GM12878 (cell line): Measurements from ENCODE around the gene CAVIN2. TPM values are rescaled to one million over a fixed set of nuclear protein-coding genes. Genes with fewer than 3 reads are reported as not detected.

Source experiments
- ATAC-seq: fragments of 200-7000 bp; cut with Tn5 transposase; 3 replicates; pipeline ENCODE4 v1.9.1; 2020; ENCODE audit warnings: mild to moderate bottlenecking, moderate library complexity
- BruUV-seq: library from RNA; stranded (reverse); fragments of 400-500 nt; replicated peaks from 2 replicates; lab custom pipeline; 2021; lab: Mats Ljungman, UMichigan
- CTCF ChIA-PET: fragments of 300-600 bp; sonication (Branson Sonifier 250); formaldehyde crosslinking; extraction: SDS; loops from one replicate; lab custom pipeline; 2021; ENCODE audit warnings: inconsistent platforms; lab: Yijun Ruan, JAX
- POLR2A ChIA-PET: fragments of 350-600 bp; formaldehyde crosslinking; extraction: SDS; loops from one replicate; lab custom pipeline; 2021; ENCODE audit warnings: inconsistent platforms; lab: Charles Lee
- RAD21 ChIA-PET: fragments of 300-600 bp; sonication (Branson Sonifier 250); formaldehyde crosslinking; loops from one replicate; lab custom pipeline; 2023; ENCODE audit warnings: antibody characterized with exemption; ENCODE audit not compliant: unreplicated experiment; lab: Charles Lee
- SMC1A ChIA-PET: fragments of 300-600 bp; sonication (Branson Sonifier 250); formaldehyde crosslinking; loops from one replicate; lab custom pipeline; 2023; ENCODE audit not compliant: unreplicated experiment, uncharacterized antibody; lab: Charles Lee
- DNase-seq: peaks from one replicate; pipeline ENCODE4 v3.0.0-alpha.2; 2011; ENCODE audit warnings: low read depth, low spot score
- FAIRE-seq: peaks from 3 replicates; lab custom pipeline; 2011; peaks lifted over from hg19 to GRCh38; lab: Jason Lieb, UNC
- H2AFZ ChIP-seq: 2 replicates; pipeline ENCODE4 v1.6.0; 2011; ENCODE audit warnings: low read depth, low read length, control low read depth; ENCODE audit not compliant: control insufficient read depth
- H3K27ac ChIP-seq: 2 replicates; pipeline ENCODE4 v1.5.1; 2011; ENCODE audit warnings: control low read depth; ENCODE audit not compliant: control insufficient read depth, insufficient read depth
- H3K27me3 ChIP-seq, 2 experiments: replicated peaks in 1 of 2; 2 replicates each; pipeline versions ENCODE4 v1.6.0 to v1.6.1; 2011; ENCODE audit warnings: low read length in 1 of 2; ENCODE audit not compliant: control insufficient read depth in 2 of 2, insufficient read depth in 2 of 2
- H3K36me3 ChIP-seq, 2 experiments: 2 replicates each; pipeline ENCODE4 v1.5.1; 2011; ENCODE audit warnings: low read length in 1 of 2; ENCODE audit not compliant: control insufficient read depth in 2 of 2, insufficient read depth in 2 of 2
- H3K4me1 ChIP-seq: 2 replicates; pipeline ENCODE4 v1.6.1; 2011; ENCODE audit warnings: mild to moderate bottlenecking, low read length, moderate library complexity, mixed read lengths; ENCODE audit not compliant: control insufficient read depth, insufficient read depth
- H3K4me2 ChIP-seq: 2 replicates; pipeline ENCODE4 v1.6.0; 2011; ENCODE audit warnings: control low read depth; ENCODE audit not compliant: control insufficient read depth, insufficient read depth
- H3K4me3 ChIP-seq: fragments of 200-600 bp; sonication (generic); 2 replicates; pipeline ENCODE4 v1.5.1; 2016
- H3K79me2 ChIP-seq: 2 replicates; pipeline ENCODE4 v1.6.0; 2011; ENCODE audit warnings: low read length; ENCODE audit not compliant: control insufficient read depth, insufficient read depth
- H3K9ac ChIP-seq: 2 replicates; pipeline ENCODE4 v1.8.0; 2011; ENCODE audit warnings: low read length, control low read depth, mixed read lengths; ENCODE audit not compliant: control insufficient read depth, insufficient read depth
- H3K9me3 ChIP-seq: replicated peaks from 3 replicates; pipeline ENCODE4 v1.5.1; 2011; ENCODE audit warnings: mild to moderate bottlenecking, low read length; ENCODE audit not compliant: control insufficient read depth, insufficient read depth
- H4K20me1 ChIP-seq: 2 replicates; pipeline ENCODE4 v1.6.0; 2011; ENCODE audit not compliant: control insufficient read depth, insufficient read depth
- MYB ChIP-seq: fragments of 150-350 bp; IDR thresholded peaks from 2 replicates; pipeline ENCODE4 v1.6.1; 2014; ENCODE audit warnings: mild to moderate bottlenecking, low read depth, low read length, borderline replicate concordance
- NR2F1 ChIP-seq: fragments of 450-650 bp; conservative IDR thresholded peaks from 2 replicates; pipeline ENCODE4 v1.6.1; 2017; ENCODE audit warnings: mild to moderate bottlenecking
- PAX8 ChIP-seq: fragments of 450-650 bp; IDR thresholded peaks from 2 replicates; pipeline ENCODE4 v1.6.1; 2017; ENCODE audit warnings: mild to moderate bottlenecking, moderate library complexity
- RAD21 ChIP-seq: IDR thresholded peaks from 2 replicates; pipeline ENCODE4 v1.6.1; 2011; ENCODE audit warnings: mild to moderate bottlenecking, low read depth, low read length, moderate library complexity; ENCODE audit not compliant: insufficient read depth
- TARDBP ChIP-seq: IDR thresholded peaks from 2 replicates; pipeline ENCODE4 v1.6.1; 2016; ENCODE audit warnings: borderline replicate concordance
- WGBS: methylation state at CpG from one replicate; pipeline ENCODE4 v1.1.6; 2016; ENCODE audit warnings: low lambda C conversion rate; ENCODE audit not compliant: insufficient replicate concordance, insufficient coverage; ENCODE audit errors: missing lambda C conversion rate; 5-methylcytosine and 5-hydroxymethylcytosine counted together
- in situ Hi-C: fragments of 300-500 bp; cut with MboI; formaldehyde crosslinking; loops from 9 replicates; pipeline ENCODE4 v1.14.3; 2018; ENCODE audit warnings: mixed read lengths
- intact Hi-C: fragments of 100-400 bp; cut with micrococcal nuclease; formaldehyde crosslinking; loops from one replicate; pipeline ENCODE4 v1.14.2; 2022; ENCODE audit not compliant: unreplicated experiment
- polyA plus RNA-seq, 11 experiments: library from polyadenylated mRNA; depleted of rRNA in 4 of 11; unstranded in 6 of 11; stranded (reverse) in 5 of 11; fragments of >200 nt; fragmentation: Nextera tagmentation in 4 of 11; fragmentation: Illumina TruSeq in 1 of 11; extraction: Ambion mirVana in 4 of 11; extraction: Trizol in 1 of 11; gene quantifications; 1 replicate in 1 of 11; 2 replicates in 10 of 11; pipeline versions ENCODE4 v1.2.1 to v1.2.3, GENCODE V29; 2011 to 2016; ENCODE audit warnings: inconsistent platforms in 2 of 11, missing spikeins in 2 of 11, low read depth in 1 of 11
- total RNA-seq, 4 experiments: library from RNA; depleted of rRNA in 3 of 4; stranded (reverse); fragments of >200 nt in 3 of 4; fragmentation: Illumina TruSeq in 1 of 4; extraction: Trizol in 1 of 4; gene quantifications; 2 replicates each; pipeline versions ENCODE4 v1.2.1 to v1.2.3, GENCODE V29; 2013 to 2021
- TF ChIP-seq, protein P1 (sequence below): fragments of 150-350 bp; IDR thresholded peaks from 2 replicates; pipeline ENCODE4 v1.6.1; 2014; ENCODE audit warnings: mild to moderate bottlenecking, low read depth, low read length
- TF ChIP-seq, protein P2 (sequence below): IDR thresholded peaks from 2 replicates; pipeline ENCODE4 v1.6.1; 2012; ENCODE audit warnings: low read depth, low read length, improper control_type of control experiment
- TF ChIP-seq, protein P3 (sequence below): IDR thresholded peaks from 2 replicates; pipeline ENCODE4 v1.6.1; 2012; ENCODE audit warnings: low read depth, low read length, improper control_type of control experiment

The CAVIN2 gene
- total and polyA plus RNA-seq, 10 of the 15 experiments (the other 5 are each of a cell fraction or from before 2014, with no cell fraction given) = not detected

DNA sequence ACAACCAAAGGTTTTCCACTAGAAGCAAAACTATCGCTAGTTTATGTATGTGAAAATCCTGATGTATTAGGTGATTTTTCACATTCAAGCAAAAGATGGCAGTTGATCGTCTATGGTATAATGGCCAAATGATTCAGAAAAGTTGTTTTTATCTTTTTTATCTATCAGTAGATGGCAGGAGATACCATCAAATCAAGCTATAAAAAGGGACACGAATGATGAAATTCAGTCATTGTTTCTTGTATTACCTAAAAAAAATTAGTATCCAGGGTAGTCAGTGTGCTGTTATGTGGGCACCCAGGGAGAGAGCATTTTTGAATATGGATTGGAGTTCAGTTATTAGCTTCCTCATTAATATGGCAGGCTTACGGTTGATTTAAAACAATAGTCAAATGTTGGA, 22.9 kb upstream of the CAVIN2 start:
- RAD21 ChIA-PET = interaction anchor here (0.7 to 9.9 kb wide), 15 partner anchors 27 to 705 kb away, joined by 3 to 222 read pairs (median 4); no protein-coding TSS in a partner anchor
- Histone ChIP-seq H3K9ac (no peak overlapping the region), H3K36me3 (no peaks in the 10 kb centered on the region), H3K27me3 (peaks cover 0 to 6% of the 10 kb centered on the region in 2 experiments; a peak in 2 of 4 replicates), H2AFZ (no peak overlapping the region), H4K20me1 (no peaks in the 10 kb centered on the region), H3K4me2 (no peak overlapping the region), H3K4me1 (no peaks in the 10 kb centered on the region), H3K27ac (no peak overlapping the region), H3K9me3 (no peaks in the 10 kb centered on the region), H3K79me2 (no peaks in the 10 kb centered on the region), H3K4me3 (no peak overlapping the region)
- CTCF ChIA-PET = interaction anchor here (0.6 to 5.8 kb wide), 38 partner anchors 9 to 1792 kb away, joined by 3 to 289 read pairs (median 5); no protein-coding TSS in a partner anchor
- FAIRE-seq (no peak), ATAC-seq (peak; percentile 21; the same call in 1 of the 3 replicates), DNase-seq (no peak)
- in situ Hi-C loops = loop anchor here (5.0 kb wide), 1 partner anchor 293 kb away; no protein-coding TSS in a partner anchor
- WGBS = 56% methylated on average over 4 of the region's 4 CpGs
- SMC1A ChIA-PET = interaction anchor here (0.8 to 11.4 kb wide), 35 partner anchors 8 to 379 kb away, joined by 3 to 244 read pairs (median 5); no protein-coding TSS in a partner anchor
- no TSS peak for BruUV-seq
- POLR2A ChIA-PET = interaction anchor here (0.6 kb wide), 1 partner anchor 292 kb away, joined by 3 read pairs; no protein-coding TSS in a partner anchor
- intact Hi-C loops = loop anchor here (1.0 to 5.0 kb wide), 5 partner anchors 57 to 418 kb away; no protein-coding TSS in a partner anchor
- TF ChIP-seq TARDBP (no peak), NR2F1 (no peak), MYB (no peak), RAD21 (0 out of 2 replicates have a peak, but pooled peaks have one; percentile 14), PAX8 (no peak)
- TF ChIP-seq, protein P1, sequence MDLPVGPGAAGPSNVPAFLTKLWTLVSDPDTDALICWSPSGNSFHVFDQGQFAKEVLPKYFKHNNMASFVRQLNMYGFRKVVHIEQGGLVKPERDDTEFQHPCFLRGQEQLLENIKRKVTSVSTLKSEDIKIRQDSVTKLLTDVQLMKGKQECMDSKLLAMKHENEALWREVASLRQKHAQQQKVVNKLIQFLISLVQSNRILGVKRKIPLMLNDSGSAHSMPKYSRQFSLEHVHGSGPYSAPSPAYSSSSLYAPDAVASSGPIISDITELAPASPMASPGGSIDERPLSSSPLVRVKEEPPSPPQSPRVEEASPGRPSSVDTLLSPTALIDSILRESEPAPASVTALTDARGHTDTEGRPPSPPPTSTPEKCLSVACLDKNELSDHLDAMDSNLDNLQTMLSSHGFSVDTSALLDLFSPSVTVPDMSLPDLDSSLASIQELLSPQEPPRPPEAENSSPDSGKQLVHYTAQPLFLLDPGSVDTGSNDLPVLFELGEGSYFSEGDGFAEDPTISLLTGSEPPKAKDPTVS = no peak
- TF ChIP-seq, protein P2, sequence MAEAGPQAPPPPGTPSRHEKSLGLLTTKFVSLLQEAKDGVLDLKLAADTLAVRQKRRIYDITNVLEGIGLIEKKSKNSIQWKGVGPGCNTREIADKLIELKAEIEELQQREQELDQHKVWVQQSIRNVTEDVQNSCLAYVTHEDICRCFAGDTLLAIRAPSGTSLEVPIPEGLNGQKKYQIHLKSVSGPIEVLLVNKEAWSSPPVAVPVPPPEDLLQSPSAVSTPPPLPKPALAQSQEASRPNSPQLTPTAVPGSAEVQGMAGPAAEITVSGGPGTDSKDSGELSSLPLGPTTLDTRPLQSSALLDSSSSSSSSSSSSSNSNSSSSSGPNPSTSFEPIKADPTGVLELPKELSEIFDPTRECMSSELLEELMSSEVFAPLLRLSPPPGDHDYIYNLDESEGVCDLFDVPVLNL = no peak
- TF ChIP-seq, protein P3, sequence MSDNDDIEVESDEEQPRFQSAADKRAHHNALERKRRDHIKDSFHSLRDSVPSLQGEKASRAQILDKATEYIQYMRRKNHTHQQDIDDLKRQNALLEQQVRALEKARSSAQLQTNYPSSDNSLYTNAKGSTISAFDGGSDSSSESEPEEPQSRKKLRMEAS = no peak
